Naive thymus-derived CD4-positive, alpha-beta T cell (primary cell): ENCODE results near the gene UBR3. TPM values are rescaled to one million over a fixed set of nuclear protein-coding genes. Genes with fewer than 3 reads are reported as not detected.
A peak's percentile ranks its signal among the peaks of the same experiment; 100 is the strongest.

Experiments
- ATAC-seq: fragments of 150-1000 bp; cut with Tn5 transposase; 2 replicates; pipeline ENCODE4 v1.10.0; 2021; ENCODE audit warnings: mild to moderate bottlenecking, moderate library complexity
- CTCF ChIA-PET: fragments of 350-600 bp; sonication (Branson Sonifier 250); formaldehyde crosslinking; loops from one replicate; lab custom pipeline; 2021; ENCODE audit warnings: antibody characterized with exemption; lab: Charles Lee
- POLR2A ChIA-PET: fragments of 350-600 bp; sonication (Branson Sonifier 250); formaldehyde crosslinking; loops from one replicate; lab custom pipeline; 2021; ENCODE audit warnings: antibody characterized with exemption, inconsistent platforms; lab: Charles Lee
- DNase-seq, 9 donors: peaks; one replicate each; pipeline versions ENCODE4 v3.0.0 to v3.0.0-alpha.2; 2020 to 2022; ENCODE audit warnings: mixed read lengths in 1 of 9
- H3K27ac ChIP-seq: one replicate; pipeline ENCODE4 v1.7.0; 2013; ENCODE audit warnings: mild to moderate bottlenecking, low read depth, low read length, moderate library complexity
- H3K27me3 ChIP-seq, 2 donors: one replicate each; pipeline ENCODE4 v1.7.0; 2013; ENCODE audit warnings: low read length in 2 of 2, mild to moderate bottlenecking in 2 of 2, moderate library complexity in 2 of 2; ENCODE audit not compliant: control insufficient read depth in 2 of 2, insufficient read depth in 2 of 2
- H3K36me3 ChIP-seq, 3 experiments: 1 replicate in 2 of 3; 2 replicates in 1 of 3; pipeline ENCODE4 v1.7.0; 2013; ENCODE audit warnings: low read length in 3 of 3, mild to moderate bottlenecking in 3 of 3, moderate library complexity in 1 of 3; ENCODE audit not compliant: insufficient read depth in 3 of 3, control insufficient read depth in 2 of 3
- H3K4me1 ChIP-seq, 2 donors: one replicate each; pipeline ENCODE4 v1.7.0; 2013; ENCODE audit warnings: low read length in 2 of 2, mild to moderate bottlenecking in 2 of 2, moderate library complexity in 1 of 2; ENCODE audit not compliant: control insufficient read depth in 2 of 2, insufficient read depth in 2 of 2
- H3K4me3 ChIP-seq: 2 replicates; pipeline ENCODE4 v1.7.0; 2013; ENCODE audit warnings: mild to moderate bottlenecking, low read length
- H3K9me3 ChIP-seq, 3 experiments: 1 replicate in 2 of 3; 2 replicates in 1 of 3; pipeline ENCODE4 v1.7.0; 2013; ENCODE audit warnings: low read length in 3 of 3; ENCODE audit not compliant: control insufficient read depth in 2 of 3
- H3K27ac Mint-ChIP-seq, 9 donors: one replicate each; pipeline ENCODE4 v1.8.0; 2020 to 2022; ENCODE audit warnings: mixed read lengths in 9 of 9, mild to moderate bottlenecking in 8 of 9, moderate library complexity in 5 of 9, inconsistent platforms in 2 of 9
- H3K27me3 Mint-ChIP-seq, 5 donors: one replicate each; pipeline ENCODE4 v1.8.0; 2021 to 2022; ENCODE audit warnings: mixed read lengths in 5 of 5, mild to moderate bottlenecking in 1 of 5
- H3K36me3 Mint-ChIP-seq, 5 donors: one replicate each; pipeline ENCODE4 v1.8.0; 2020 to 2022; ENCODE audit warnings: mixed read lengths in 5 of 5, mild to moderate bottlenecking in 3 of 5, inconsistent platforms in 1 of 5
- H3K4me1 Mint-ChIP-seq, 7 donors: one replicate each; pipeline ENCODE4 v1.8.0; 2020 to 2022; ENCODE audit warnings: mixed read lengths in 7 of 7, mild to moderate bottlenecking in 3 of 7, inconsistent platforms in 1 of 7
- H3K4me3 Mint-ChIP-seq, 10 donors: one replicate each; pipeline ENCODE4 v1.8.0; 2020 to 2022; ENCODE audit warnings: mild to moderate bottlenecking in 10 of 10, mixed read lengths in 10 of 10, moderate library complexity in 6 of 10, inconsistent platforms in 2 of 10
- H3K9me3 Mint-ChIP-seq, 11 donors: one replicate each; pipeline ENCODE4 v1.8.0; 2020 to 2022; ENCODE audit warnings: mixed read lengths in 11 of 11, mild to moderate bottlenecking in 4 of 11, inconsistent platforms in 1 of 11, moderate library complexity in 1 of 11
- intact Hi-C, 2 donors: fragments of 100-400 bp; cut with micrococcal nuclease; formaldehyde crosslinking; loops; one replicate each; pipeline ENCODE4 v1.15.1; 2023
- polyA plus RNA-seq, 2 donors: library from polyadenylated mRNA; unstranded; fragments of 300-500 nt; fragmentation: Illumina TruSeq; gene quantifications; one replicate each; pipeline ENCODE4 v1.2.3, GENCODE V29; 2021
- total RNA-seq, 6 experiments: library from RNA in 5 of 6; stranded (reverse) in 5 of 6; gene quantifications; 1 replicate in 5 of 6; 2 replicates in 1 of 6; pipeline ENCODE4 v1.2.3 and lab custom pipeline; 2021 to 2026

UBR3 gene
- total and polyA plus RNA-seq, 7 experiments from 2014 or later = 7.7 to 48.2 (median 39.0) TPM

- ATAC-seq = no peak
- peaks cover 3 to 35% (median 18%) of the 10 kb centered on the region in 5 donors for H3K36me3 Mint-ChIP-seq
These were observed 79.5 kb downstream of the UBR3 start for GRCh38 chr2:169906731-169907130.

DNA sequence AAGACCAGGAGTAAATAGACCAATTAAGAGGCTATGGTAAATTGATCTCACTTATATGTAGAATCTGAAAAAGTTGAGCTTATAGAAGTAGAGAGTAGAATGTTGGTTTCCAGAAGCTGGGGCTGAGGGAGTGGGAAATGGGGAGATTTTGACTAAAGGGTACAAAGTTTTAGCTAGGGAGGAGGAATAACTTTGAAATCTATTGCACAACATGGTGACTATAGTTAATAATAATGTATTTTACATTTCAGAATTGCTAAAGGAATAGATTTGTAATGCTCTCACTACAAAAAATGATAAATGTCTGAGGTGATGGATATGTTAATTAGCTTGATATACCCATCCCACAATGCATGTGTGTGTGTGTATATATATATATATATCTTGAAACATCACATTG is 82.1 kb downstream of the UBR3 start:
- Mint-ChIP-seq H3K36me3 (peaks cover 0 to 38% (median 12%) of the 10 kb centered on the region in 5 donors), H3K27me3 (no peaks in the 10 kb centered on the region), H3K27ac (peak overlapping the region in 2 of 9 donors; percentile 26 to 34), H3K4me1 (peaks cover 0 to 12% (median 4%) of the 10 kb centered on the region in 7 donors), H3K9me3 (no peaks in the 10 kb centered on the region), H3K4me3 (no peak overlapping the region)
- Histone ChIP-seq H3K9me3 (no peaks in the 10 kb centered on the region), H3K27me3 (no peaks in the 10 kb centered on the region), H3K36me3 (peaks cover 0 to 9% (median 0%) of the 10 kb centered on the region in 3 experiments), H3K27ac (no peak overlapping the region), H3K4me3 (no peak overlapping the region), H3K4me1 (no peaks in the 10 kb centered on the region)
- POLR2A ChIA-PET = interaction anchor here (0.5 kb wide), 1 partner anchor 43 kb away, joined by 3 read pairs; no protein-coding TSS in a partner anchor
- DNase-seq = no peak
- CTCF ChIA-PET = no interaction called here
- no peak for ATAC-seq
- intact Hi-C loops = no loop called here

More at GRCh38 chr2:169906731-169907130, 79.5 kb downstream of the UBR3 start:
- Histone ChIP-seq H3K27ac (no peak overlapping the region), H3K9me3 (no peaks in the 10 kb centered on the region), H3K36me3 (peaks cover 0 to 6% (median 0%) of the 10 kb centered on the region in 3 experiments), H3K4me1 (no peaks in the 10 kb centered on the region), H3K4me3 (no peak overlapping the region), H3K27me3 (no peaks in the 10 kb centered on the region)
- DNase-seq = no peak
- Mint-ChIP-seq H3K4me3 (no peak overlapping the region), H3K9me3 (no peaks in the 10 kb centered on the region), H3K27me3 (no peaks in the 10 kb centered on the region), H3K4me1 (peaks cover 0 to 12% (median 4%) of the 10 kb centered on the region in 7 donors), H3K27ac (no peak overlapping the region)
- POLR2A ChIA-PET = no interaction called here
- intact Hi-C loops = no loop called here
- CTCF ChIA-PET = no interaction called here

- H3K27ac Mint-ChIP-seq = peak overlapping the region in 1 of 9 donors; percentile 75
- CTCF ChIA-PET = no interaction called here
- POLR2A ChIA-PET = no interaction called here
These were observed 83.0 kb downstream of the UBR3 start for GRCh38 chr2:169910109-169910799.

GRCh38 chr2:169911119-169911518 is 83.9 kb downstream of the UBR3 start:
- DNase-seq = no peak
- Histone ChIP-seq H3K4me1 (no peaks in the 10 kb centered on the region), H3K27me3 (no peaks in the 10 kb centered on the region), H3K36me3 (peaks cover 0 to 16% (median 0%) of the 10 kb centered on the region in 3 experiments), H3K9me3 (no peaks in the 10 kb centered on the region), H3K27ac (no peak overlapping the region), H3K4me3 (no peak overlapping the region)
- no peaks in the 10 kb centered on the region for H3K27me3 Mint-ChIP-seq
- intact Hi-C loops = no loop called here
- H3K9me3 Mint-ChIP-seq = no peaks in the 10 kb centered on the region
- H3K4me1 Mint-ChIP-seq = peaks cover 0 to 12% (median 4%) of the 10 kb centered on the region in 7 donors
- ChIA-PET CTCF (no interaction called here), POLR2A (interaction anchor here (1.0 kb wide), 1 partner anchor 10 kb away, joined by 4 read pairs; no protein-coding TSS in a partner anchor)
- H3K27ac Mint-ChIP-seq = peak overlapping the region in 1 of 9 donors; percentile 29
- H3K4me3 Mint-ChIP-seq = no peak overlapping the region
- peaks cover 2 to 50% (median 19%) of the 10 kb centered on the region in 5 donors for H3K36me3 Mint-ChIP-seq
- ATAC-seq = no peak

More at GRCh38 chr2:169910109-169910799, 83.0 kb downstream of the UBR3 start:
- no peak overlapping the region for H3K27ac ChIP-seq
- ATAC-seq = no peak
- no peak overlapping the region for H3K4me3 Mint-ChIP-seq
- intact Hi-C loops = no loop called here
- no peaks in the 10 kb centered on the region for H3K9me3 Mint-ChIP-seq
- no peak for DNase-seq
- no peak overlapping the region for H3K4me3 ChIP-seq
- H3K9me3 ChIP-seq = no peaks in the 10 kb centered on the region
- H3K27me3 ChIP-seq = no peaks in the 10 kb centered on the region
- H3K27me3 Mint-ChIP-seq = no peaks in the 10 kb centered on the region
- peaks cover 0 to 10% (median 0%) of the 10 kb centered on the region in 3 experiments for H3K36me3 ChIP-seq
- H3K4me1 ChIP-seq = no peaks in the 10 kb centered on the region
- peaks cover 0 to 43% (median 13%) of the 10 kb centered on the region in 5 donors for H3K36me3 Mint-ChIP-seq
- H3K4me1 Mint-ChIP-seq = peaks cover 0 to 12% (median 4%) of the 10 kb centered on the region in 7 donors

DNA sequence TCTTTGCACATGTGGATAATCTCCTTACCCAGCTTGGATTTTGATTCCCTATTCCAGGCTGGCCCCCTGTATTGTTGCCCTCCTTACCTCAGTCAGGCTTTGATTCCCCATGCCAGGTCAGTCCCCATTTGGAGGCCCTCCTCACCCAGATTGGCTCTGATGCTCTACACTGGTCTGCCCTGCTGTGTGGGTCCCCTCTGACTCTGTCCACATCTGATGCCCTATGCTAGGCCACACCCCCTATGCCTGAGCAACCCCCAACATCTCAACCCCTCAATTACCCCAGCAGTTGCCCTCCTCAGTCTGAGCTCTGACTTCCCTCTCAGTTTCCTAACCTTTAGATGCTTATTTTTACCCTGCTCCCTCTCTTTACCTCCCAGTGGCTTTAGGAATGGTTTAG is 89.4 kb downstream of the UBR3 start:
- H3K9me3 Mint-ChIP-seq = no peaks in the 10 kb centered on the region
- DNase-seq (no peak), ATAC-seq (no peak)
- POLR2A ChIA-PET = no interaction called here
- H3K4me3 ChIP-seq = no peak overlapping the region
- peaks cover 0 to 10% (median 2%) of the 10 kb centered on the region in 7 donors for H3K4me1 Mint-ChIP-seq
- H3K4me3 Mint-ChIP-seq = no peak overlapping the region
- peaks cover 2 to 50% (median 22%) of the 10 kb centered on the region in 5 donors for H3K36me3 Mint-ChIP-seq
- no peaks in the 10 kb centered on the region for H3K4me1 ChIP-seq
- CTCF ChIA-PET = no interaction called here
- no peaks in the 10 kb centered on the region for H3K9me3 ChIP-seq
- no peak overlapping the region for H3K27ac ChIP-seq
- H3K27me3 ChIP-seq = no peaks in the 10 kb centered on the region
- peak overlapping the region in 3 of 9 donors; percentile 17 to 38 (median 28) for H3K27ac Mint-ChIP-seq
- H3K36me3 ChIP-seq = peaks cover 0 to 37% (median 0%) of the 10 kb centered on the region in 3 experiments
- intact Hi-C loops = no loop called here
- H3K27me3 Mint-ChIP-seq = no peaks in the 10 kb centered on the region

DNA sequence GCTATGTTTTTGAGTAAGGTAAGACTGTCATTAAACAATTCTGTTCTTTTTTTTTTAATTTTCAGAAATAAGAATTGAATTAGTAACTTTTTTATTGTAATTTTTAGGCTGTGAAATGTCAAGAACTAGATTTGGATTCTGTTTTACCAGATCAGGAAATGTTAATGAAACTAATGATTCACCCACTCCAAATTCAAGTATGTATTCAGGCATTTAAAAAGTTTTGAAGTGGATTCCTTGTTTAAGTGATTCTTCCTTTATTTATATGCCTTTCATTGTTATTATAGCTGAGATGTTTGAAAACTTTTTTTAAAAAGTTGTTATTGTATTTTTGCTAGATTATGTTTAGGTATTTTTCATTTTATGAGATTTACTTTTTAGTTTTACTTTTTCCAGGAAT is 96.7 kb downstream of the UBR3 start:
- H3K27me3 ChIP-seq = no peaks in the 10 kb centered on the region
- H3K4me3 Mint-ChIP-seq = no peak overlapping the region
- H3K9me3 ChIP-seq = no peaks in the 10 kb centered on the region
- H3K36me3 ChIP-seq = peaks cover 0 to 15% (median 0%) of the 10 kb centered on the region in 3 experiments
- no peak overlapping the region for H3K4me3 ChIP-seq
- ChIA-PET CTCF (no interaction called here), POLR2A (interaction anchor here (0.5 kb wide), 1 partner anchor 13 kb away, joined by 3 read pairs; no protein-coding TSS in a partner anchor)
- H3K4me1 Mint-ChIP-seq = peaks cover 0 to 3% (median 0%) of the 10 kb centered on the region in 7 donors
- H3K36me3 Mint-ChIP-seq = peaks cover 0 to 26% (median 3%) of the 10 kb centered on the region in 5 donors
- no peaks in the 10 kb centered on the region for H3K27me3 Mint-ChIP-seq
- intact Hi-C loops = no loop called here
- DNase-seq (no peak), ATAC-seq (no peak)
- no peak overlapping the region for H3K27ac ChIP-seq
- no peaks in the 10 kb centered on the region for H3K9me3 Mint-ChIP-seq
- H3K4me1 ChIP-seq = no peaks in the 10 kb centered on the region
- H3K27ac Mint-ChIP-seq = peak overlapping the region in 3 of 9 donors; percentile 4 to 53 (median 34)
